ENCODE measurements around the gene COX5B. TPM values are rescaled to one million over a fixed set of nuclear protein-coding genes. Genes with fewer than 3 reads are reported as not detected.

COX5B gene
- total RNA-seq, 4 donors from 2014 or later, result 464 to 811 (median 612) TPM

DNA sequence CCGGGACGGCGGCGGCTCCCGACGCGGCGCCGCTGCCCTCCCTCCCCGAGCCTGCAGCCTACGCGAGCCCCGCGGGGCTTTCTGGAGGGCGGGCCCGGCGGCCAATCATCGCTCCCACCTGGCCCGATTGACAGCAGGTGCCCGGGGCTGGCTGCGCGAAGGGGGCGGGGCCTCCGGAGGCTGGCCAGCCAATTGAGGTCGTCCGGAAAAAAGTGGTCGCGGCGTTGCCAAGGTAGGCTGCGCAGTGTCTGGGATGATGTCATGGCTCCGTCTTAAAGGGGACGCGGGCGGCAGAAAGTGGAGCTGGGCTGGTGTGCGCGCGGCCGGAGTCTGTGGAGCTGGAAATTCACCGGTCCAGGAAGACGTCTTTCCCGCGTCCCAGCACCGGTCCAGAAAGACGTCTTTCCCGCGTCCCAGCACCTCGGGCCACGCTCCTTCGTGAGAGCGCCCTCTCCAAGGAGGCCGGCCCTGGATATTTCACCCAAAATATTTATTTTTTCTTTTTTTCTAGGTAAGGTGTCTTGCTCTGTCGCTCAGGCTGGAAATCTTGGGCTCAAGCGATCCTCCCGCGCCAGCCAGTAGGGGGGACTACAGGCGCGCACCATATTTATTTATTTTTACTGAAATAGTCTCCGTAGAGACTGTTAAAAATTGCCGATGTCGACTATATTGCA is 18.2 kb downstream of the COX5B start, which contains the start of gene ACTR1B:
ACTR1B (minus strand) TSS at position 83 of the 674 bp plus-strand sequence. CDS start 154 bp downstream, outside the sequence.
- Histone ChIP-seq H3K9me3 (no peaks in the 10 kb centered on the region), H3K27me3 (no peaks in the 10 kb centered on the region), H3K4me3 (peak within 1 kb of the TSS; percentile 71 to 82 (median 78)), H3K27ac (peak within 1 kb of the TSS; percentile 90 to 100 (median 97)), H3K4me1 (peaks cover 11 to 33% (median 22%) of the 10 kb centered on the region in 4 donors), H3K36me3 (no peaks in the 10 kb centered on the region)
- DNase-seq, result peak; percentile 98
- WGBS, 2 donors (ENCODE audit: low coverage in 1 of 2), result 0 to 1% methylated on average over 10 to 40 of the region's 60 CpGs
- in situ Hi-C loops (cut with MboI; ENCODE audit: low pct_ligation_motif_present in 1 of 4, low pct_unique_long_range_greater_than_20kb in 1 of 4, low sequenced_read_pairs in 3 of 4) (loop anchor here in 1 of 4 donors (25.0 kb wide), 1 partner anchor 1602 kb away; no protein-coding TSS in a partner anchor), intact Hi-C loops (cut with DNase I; ENCODE audit: low total_unique reads) (no loop called here)
- TF ChIP-seq POLR2A (IDR thresholded peaks at IDR 0.05), result peak; percentile 93
- TF ChIP-seq POLR2AphosphoS5 (IDR thresholded peaks at IDR 0.05), result peak; percentile 91 to 92 (median 91)
- TF ChIP-seq, protein P1, sequence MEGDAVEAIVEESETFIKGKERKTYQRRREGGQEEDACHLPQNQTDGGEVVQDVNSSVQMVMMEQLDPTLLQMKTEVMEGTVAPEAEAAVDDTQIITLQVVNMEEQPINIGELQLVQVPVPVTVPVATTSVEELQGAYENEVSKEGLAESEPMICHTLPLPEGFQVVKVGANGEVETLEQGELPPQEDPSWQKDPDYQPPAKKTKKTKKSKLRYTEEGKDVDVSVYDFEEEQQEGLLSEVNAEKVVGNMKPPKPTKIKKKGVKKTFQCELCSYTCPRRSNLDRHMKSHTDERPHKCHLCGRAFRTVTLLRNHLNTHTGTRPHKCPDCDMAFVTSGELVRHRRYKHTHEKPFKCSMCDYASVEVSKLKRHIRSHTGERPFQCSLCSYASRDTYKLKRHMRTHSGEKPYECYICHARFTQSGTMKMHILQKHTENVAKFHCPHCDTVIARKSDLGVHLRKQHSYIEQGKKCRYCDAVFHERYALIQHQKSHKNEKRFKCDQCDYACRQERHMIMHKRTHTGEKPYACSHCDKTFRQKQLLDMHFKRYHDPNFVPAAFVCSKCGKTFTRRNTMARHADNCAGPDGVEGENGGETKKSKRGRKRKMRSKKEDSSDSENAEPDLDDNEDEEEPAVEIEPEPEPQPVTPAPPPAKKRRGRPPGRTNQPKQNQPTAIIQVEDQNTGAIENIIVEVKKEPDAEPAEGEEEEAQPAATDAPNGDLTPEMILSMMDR (IDR thresholded peaks at IDR 0.05), result peak; percentile 60 to 86 (median 66)
- no peak for TF ChIP-seq EP300 (IDR thresholded peaks at IDR 0.05; ENCODE audit: low read depth)

DNA sequence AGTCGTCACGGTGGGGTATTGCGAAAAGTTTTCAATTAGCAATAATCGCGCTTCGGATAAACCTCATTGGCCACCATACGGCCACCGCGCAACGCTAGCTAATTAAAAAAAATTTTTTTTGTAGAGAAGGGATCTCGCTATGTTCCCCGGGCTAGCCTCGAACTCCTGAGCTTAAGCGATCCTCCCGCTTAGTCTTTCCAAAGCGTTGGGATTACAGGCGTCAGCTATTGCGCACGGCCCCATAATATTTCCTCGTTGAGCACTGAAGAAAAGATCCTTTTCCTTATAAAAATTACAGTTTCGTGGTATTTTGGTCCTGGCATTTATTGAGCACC is 18.7 kb downstream of the COX5B start:
- no peak for TF ChIP-seq POLR2A (IDR thresholded peaks at IDR 0.05)
- TF ChIP-seq POLR2AphosphoS5 (IDR thresholded peaks at IDR 0.05), result no peak
- TF ChIP-seq, protein P1 (IDR thresholded peaks at IDR 0.05), result peak in 3 of 5 experiments; percentile 2 to 17 (median 6)
- TF ChIP-seq EP300 (IDR thresholded peaks at IDR 0.05; ENCODE audit: low read depth), result no peak
- Histone ChIP-seq H3K36me3 (no peaks in the 10 kb centered on the region), H3K27me3 (no peaks in the 10 kb centered on the region), H3K27ac (peak overlapping the region; percentile 90 to 100 (median 97)), H3K4me3 (peak overlapping the region; percentile 13 to 81 (median 73)), H3K4me1 (peaks cover 11 to 33% (median 22%) of the 10 kb centered on the region in 4 donors), H3K9me3 (no peaks in the 10 kb centered on the region)
- in situ Hi-C loops (cut with MboI; ENCODE audit: low pct_ligation_motif_present in 1 of 4, low pct_unique_long_range_greater_than_20kb in 1 of 4, low sequenced_read_pairs in 3 of 4) (loop anchor here in 1 of 4 donors (25.0 kb wide), 1 partner anchor 1602 kb away; no protein-coding TSS in a partner anchor), intact Hi-C loops (cut with DNase I; ENCODE audit: low total_unique reads) (no loop called here)
- 0 to 5% methylated on average over 1 to 21 of the region's 21 CpGs for WGBS, 2 donors (ENCODE audit: low coverage in 1 of 2)
- DNase-seq, result peak; percentile 26

DNA sequence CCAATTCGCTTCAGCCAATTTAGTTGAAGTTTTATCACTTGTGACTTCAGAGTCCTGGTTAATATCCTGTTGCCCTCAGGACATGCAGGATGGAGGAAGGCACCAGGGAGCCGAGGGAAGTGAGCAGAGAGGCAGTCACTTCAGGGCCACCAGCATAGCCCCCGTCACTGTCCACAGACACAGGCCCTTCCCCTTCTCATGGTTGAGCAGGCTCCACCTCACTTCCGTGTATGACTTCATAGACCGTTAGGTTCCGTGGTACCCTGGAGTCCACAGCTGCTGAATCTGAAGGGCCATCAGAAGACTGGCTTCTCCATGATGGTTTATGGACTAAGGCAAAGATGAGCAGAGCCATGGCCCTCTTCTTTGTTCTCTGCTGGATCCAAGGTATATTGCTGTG is 23.6 kb downstream of the COX5B start, which contains the start of gene C2orf92:
C2orf92 (plus strand) TSS at position 266 of the 400 bp plus-strand sequence; CDS start at position 342, 76 bp downstream.
- Histone ChIP-seq H3K27me3 (no peaks in the 10 kb centered on the region), H3K36me3 (no peaks in the 10 kb centered on the region), H3K4me3 (no peak within 1 kb of the TSS), H3K27ac (no peak within 1 kb of the TSS), H3K9me3 (no peaks in the 10 kb centered on the region), H3K4me1 (peaks cover 0 to 7% (median 3%) of the 10 kb centered on the region in 4 donors)
- intact Hi-C loops (cut with DNase I; ENCODE audit: low total_unique reads) (no loop called here), in situ Hi-C loops (cut with MboI; ENCODE audit: low pct_ligation_motif_present in 1 of 4, low pct_unique_long_range_greater_than_20kb in 1 of 4, low sequenced_read_pairs in 3 of 4) (loop anchor here in 1 of 4 donors (25.0 kb wide), 1 partner anchor 1607 kb away; no protein-coding TSS in a partner anchor)
- DNase-seq, result no peak
- no peak for TF ChIP-seq POLR2A (IDR thresholded peaks at IDR 0.05)
- TF ChIP-seq, protein P1 (IDR thresholded peaks at IDR 0.05), result no peak
- no peak for TF ChIP-seq POLR2AphosphoS5 (IDR thresholded peaks at IDR 0.05)
- TF ChIP-seq EP300 (IDR thresholded peaks at IDR 0.05; ENCODE audit: low read depth), result no peak
- WGBS, 2 donors (ENCODE audit: low coverage in 1 of 2), result 67 to 97% methylated on average over 4 to 6 of the region's 6 CpGs

DNA sequence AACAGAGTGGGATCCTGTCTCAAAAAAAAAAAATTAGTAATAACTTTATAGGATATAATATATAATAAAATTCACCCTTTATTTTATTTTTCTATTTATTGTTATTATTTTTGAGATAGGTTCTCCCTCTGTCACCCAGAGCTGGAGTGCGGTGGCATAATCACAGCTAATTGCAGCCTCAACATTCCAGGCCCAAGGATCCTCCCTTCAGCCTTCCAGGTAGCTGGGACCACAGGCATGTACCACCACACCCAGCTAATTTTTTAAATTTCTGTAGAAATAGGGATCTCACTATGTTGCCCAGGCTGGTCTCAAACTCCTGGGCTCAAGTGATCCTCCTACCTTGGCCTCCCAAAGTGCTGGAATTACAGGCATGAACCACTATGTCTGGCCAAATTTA is 24.6 kb downstream of the COX5B start:
- 98 to 100% methylated on average over 1 of the region's 1 CpG for WGBS, 2 donors (ENCODE audit: low coverage in 1 of 2)
- no peaks in the 10 kb centered on the region for H3K27me3 ChIP-seq
- H3K27ac ChIP-seq, result no peak overlapping the region
- no peaks in the 10 kb centered on the region for H3K4me1 ChIP-seq
- TF ChIP-seq POLR2A (IDR thresholded peaks at IDR 0.05), result no peak
- TF ChIP-seq, protein P1 (IDR thresholded peaks at IDR 0.05), result no peak
- TF ChIP-seq EP300 (IDR thresholded peaks at IDR 0.05; ENCODE audit: low read depth), result no peak
- no peak for TF ChIP-seq POLR2AphosphoS5 (IDR thresholded peaks at IDR 0.05)
- no peak for DNase-seq
- in situ Hi-C loops (cut with MboI; ENCODE audit: low pct_ligation_motif_present in 1 of 4, low pct_unique_long_range_greater_than_20kb in 1 of 4, low sequenced_read_pairs in 3 of 4) (loop anchor here in 1 of 4 donors (25.0 kb wide), 1 partner anchor 1608 kb away; no protein-coding TSS in a partner anchor), intact Hi-C loops (cut with DNase I; ENCODE audit: low total_unique reads) (no loop called here)
- H3K36me3 ChIP-seq, result no peaks in the 10 kb centered on the region
- H3K9me3 ChIP-seq, result no peaks in the 10 kb centered on the region
- H3K4me3 ChIP-seq, result no peak overlapping the region
